ENCODE results near the gene UBE2I. TPM values are rescaled to one million over a fixed set of nuclear protein-coding genes. Genes with fewer than 3 reads are reported as not detected.
A peak's percentile ranks its signal among the peaks of the same experiment; 100 is the strongest.
"Not testable (repeated sequence)": the region's sequence is repeated elsewhere in the genome, so short reads cannot be mapped to it uniquely, and the experiment has no call there.

Gene UBE2I
- total RNA-seq, 4 donors from 2014 or later: 28.9 to 80.4 (median 41.7) TPM

- Histone ChIP-seq H3K36me3 (no peaks in the 10 kb centered on the region), H3K4me3 (no peak overlapping the region), H3K27ac (no peak overlapping the region), H3K27me3 (peaks cover 24 to 32% (median 31%) of the 10 kb centered on the region in 3 donors), H3K4me1 (no peaks in the 10 kb centered on the region), H3K9me3 (no peaks in the 10 kb centered on the region)
- no peak for TF ChIP-seq CTCF (IDR thresholded peaks at IDR 0.05 in 4 of 5, conservative IDR thresholded peaks at IDR 0.05 in 1 of 5)
- no peak for TF ChIP-seq POLR2A (IDR thresholded peaks at IDR 0.05)
- intact Hi-C loops (cut with DNase I; ENCODE audit: low total_unique reads) (no loop called here), in situ Hi-C loops (cut with MboI; ENCODE audit: low sequenced_read_pairs in 4 of 4) (no loop called here)
- DNase-seq (no peak), ATAC-seq (no peak)
These were observed 44.3 kb upstream of the UBE2I start for GRCh38 chr16:1265090-1265630.

DNA sequence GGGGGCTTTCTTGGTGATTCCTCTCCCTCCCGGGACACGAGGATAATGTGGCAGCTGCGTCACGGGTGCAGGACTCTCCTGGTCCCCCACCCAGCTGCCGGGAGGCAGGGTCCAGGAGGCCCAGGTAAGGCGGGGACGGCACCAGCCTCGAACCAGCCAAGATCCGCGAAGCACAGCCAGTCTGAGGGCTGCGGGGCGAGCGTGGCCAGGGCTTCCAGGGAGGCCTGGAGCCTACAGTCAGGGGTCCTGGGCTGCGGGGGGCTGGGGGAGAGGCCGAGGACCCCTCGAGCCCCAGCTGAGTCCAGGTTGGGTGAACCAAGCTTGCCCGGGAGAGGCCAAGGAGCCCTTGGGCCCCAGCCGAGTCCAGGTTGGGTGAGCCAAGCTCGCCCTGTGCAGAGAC lies 43.6 kb upstream of the UBE2I start:
- TF ChIP-seq POLR2A (IDR thresholded peaks at IDR 0.05) (no peak), CTCF (IDR thresholded peaks at IDR 0.05 in 4 of 5, conservative IDR thresholded peaks at IDR 0.05 in 1 of 5) (no peak)
- DNase-seq: no peak
- no peaks in the 10 kb centered on the region for H3K4me1 ChIP-seq
- no peak for ATAC-seq
- peaks cover 17 to 27% (median 27%) of the 10 kb centered on the region in 3 donors for H3K27me3 ChIP-seq
- no peak overlapping the region for H3K4me3 ChIP-seq
- H3K36me3 ChIP-seq: no peaks in the 10 kb centered on the region
- intact Hi-C loops (cut with DNase I; ENCODE audit: low total_unique reads) (no loop called here), in situ Hi-C loops (cut with MboI; ENCODE audit: low sequenced_read_pairs in 4 of 4) (no loop called here)
- H3K27ac ChIP-seq: no peak overlapping the region
- H3K9me3 ChIP-seq: no peaks in the 10 kb centered on the region

DNA sequence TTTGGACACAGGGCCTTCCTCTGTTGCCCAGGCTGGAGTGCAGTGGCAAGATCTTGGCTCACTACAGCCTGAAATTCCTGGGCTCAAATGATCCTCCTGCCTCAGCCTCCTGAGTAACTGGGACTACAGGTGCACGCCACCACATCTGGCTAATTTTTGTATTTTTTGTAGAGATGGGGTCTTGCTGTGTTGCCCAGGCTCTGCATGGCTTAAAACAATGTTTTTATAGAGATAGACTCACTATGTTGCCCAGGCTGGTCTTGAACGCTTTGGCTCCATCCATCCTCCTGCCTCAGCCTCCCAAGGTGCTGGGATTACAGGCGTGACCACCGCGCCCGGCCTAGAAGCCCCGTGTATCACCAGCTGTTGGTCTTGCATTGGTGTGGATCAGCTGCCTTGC lies 40.0 kb upstream of the UBE2I start:
- DNase-seq; H3K4me1 ChIP-seq; intact Hi-C loops (cut with DNase I; ENCODE audit: low total_unique reads); H3K27ac ChIP-seq; ATAC-seq; H3K4me3 ChIP-seq; H3K36me3 ChIP-seq; in situ Hi-C loops (cut with MboI; ENCODE audit: low sequenced_read_pairs in 4 of 4); H3K27me3 ChIP-seq; H3K9me3 ChIP-seq: not testable (repeated sequence)

GRCh38 chr16:1271380-1271723 lies 38.1 kb upstream of the UBE2I start:
- Histone ChIP-seq H3K4me1 (no peaks in the 10 kb centered on the region), H3K9me3 (no peaks in the 10 kb centered on the region), H3K4me3 (no peak overlapping the region), H3K27ac (no peak overlapping the region), H3K36me3 (no peaks in the 10 kb centered on the region), H3K27me3 (peaks cover 7 to 10% (median 8%) of the 10 kb centered on the region in 3 donors)
- DNase-seq: no peak
- TF ChIP-seq POLR2A (IDR thresholded peaks at IDR 0.05): no peak
- no peak for TF ChIP-seq CTCF (IDR thresholded peaks at IDR 0.05 in 4 of 5, conservative IDR thresholded peaks at IDR 0.05 in 1 of 5)
- ATAC-seq: no peak
- in situ Hi-C loops (cut with MboI; ENCODE audit: low sequenced_read_pairs in 4 of 4) (no loop called here), intact Hi-C loops (cut with DNase I; ENCODE audit: low total_unique reads) (no loop called here)

- intact Hi-C loops (cut with DNase I; ENCODE audit: low total_unique reads); H3K4me1 ChIP-seq; in situ Hi-C loops (cut with MboI; ENCODE audit: low sequenced_read_pairs in 4 of 4); H3K4me3 ChIP-seq; H3K9me3 ChIP-seq; H3K36me3 ChIP-seq; H3K27ac ChIP-seq: not testable (repeated sequence)
- peak in 1 of 2 donors; percentile 36 for ATAC-seq
- peak in 1 of 2 donors; percentile 41 for DNase-seq
- H3K27me3 ChIP-seq: peaks cover 8 to 11% (median 9%) of the 10 kb centered on the region in 3 donors
These were observed 37.6 kb upstream of the UBE2I start for GRCh38 chr16:1271724-1272413.
